ENCODE results near the gene STAMBPL1.
A peak's percentile ranks its signal among the peaks of the same experiment; 100 is the strongest.
"Not testable (repeated sequence)": the region's sequence is repeated elsewhere in the genome, so short reads cannot be mapped to it uniquely, and the experiment has no call there.

The STAMBPL1 gene

GRCh38 chr10:88857831-88858230, 22.2 kb upstream of the STAMBPL1 start:
- DNase-seq (ENCODE audit: low read depth): no peak

DNA sequence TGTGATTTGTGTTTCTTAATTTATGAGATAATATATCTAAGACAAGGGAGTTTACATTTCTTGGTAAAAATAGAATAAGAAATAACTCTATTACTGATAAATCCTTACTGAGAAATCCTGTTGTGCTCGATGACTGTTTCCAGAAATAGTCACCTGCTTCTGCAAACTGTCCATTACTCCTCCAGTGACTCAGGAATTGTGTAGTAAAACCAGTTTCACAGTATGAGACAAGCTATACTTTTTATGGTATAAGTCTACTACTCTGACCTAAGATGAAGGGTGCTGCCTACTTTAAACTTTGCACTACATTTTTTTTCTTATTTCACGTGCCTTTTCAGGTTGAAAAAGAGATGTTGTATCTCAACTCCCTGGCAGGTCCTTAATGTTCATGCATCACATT, 21.6 kb upstream of the STAMBPL1 start:
- DNase-seq (ENCODE audit: low read depth): no peak

DNA sequence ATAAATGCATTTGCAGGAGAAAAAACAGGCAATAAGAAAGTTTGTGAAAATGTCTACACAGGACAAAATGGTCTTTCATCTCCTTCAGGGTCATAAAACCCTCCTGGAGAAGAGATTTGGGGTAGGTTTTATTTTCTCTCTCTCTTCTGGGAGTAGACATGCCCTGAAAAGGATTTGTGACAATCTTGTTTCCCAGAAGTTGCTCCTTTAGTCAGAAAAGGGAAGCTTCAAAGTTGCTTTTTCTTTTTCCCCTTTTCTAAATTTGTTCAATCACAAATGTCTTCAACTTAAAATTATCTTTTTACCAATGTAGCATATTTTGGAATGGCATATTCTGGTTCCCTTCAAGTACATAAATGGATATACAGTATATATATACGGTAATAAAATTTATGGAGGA, 19.0 kb upstream of the STAMBPL1 start:
- no peak for DNase-seq (ENCODE audit: low read depth)

DNA sequence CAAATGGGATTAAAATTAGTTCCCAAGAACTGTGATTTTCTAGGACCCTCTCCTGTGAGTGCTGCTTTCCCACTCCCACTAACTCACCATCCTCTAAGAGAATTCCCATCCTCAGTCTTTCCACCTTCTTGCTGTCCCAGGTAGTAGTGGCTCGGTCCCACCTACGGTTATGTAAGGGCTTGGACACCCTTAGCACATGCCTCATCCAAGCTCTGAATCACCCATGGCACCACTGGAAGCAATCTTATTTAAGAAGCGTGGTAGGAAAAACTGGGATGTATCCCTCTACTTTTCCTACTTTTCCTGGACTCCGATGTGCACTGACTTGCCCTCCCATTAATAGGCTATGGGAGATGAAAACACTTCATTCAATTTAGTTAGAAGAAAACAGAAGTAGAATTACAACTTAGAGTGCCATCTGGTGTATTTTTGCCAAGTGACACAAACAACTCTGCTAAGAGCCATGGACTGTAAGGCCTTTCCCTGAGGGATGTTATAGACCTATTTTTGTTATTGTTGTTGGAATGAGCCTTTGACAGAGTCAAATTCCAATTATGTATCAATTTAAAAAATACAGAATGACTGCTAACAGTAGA, 14.7 kb upstream of the STAMBPL1 start:
- no peak for DNase-seq (ENCODE audit: low read depth)

DNA sequence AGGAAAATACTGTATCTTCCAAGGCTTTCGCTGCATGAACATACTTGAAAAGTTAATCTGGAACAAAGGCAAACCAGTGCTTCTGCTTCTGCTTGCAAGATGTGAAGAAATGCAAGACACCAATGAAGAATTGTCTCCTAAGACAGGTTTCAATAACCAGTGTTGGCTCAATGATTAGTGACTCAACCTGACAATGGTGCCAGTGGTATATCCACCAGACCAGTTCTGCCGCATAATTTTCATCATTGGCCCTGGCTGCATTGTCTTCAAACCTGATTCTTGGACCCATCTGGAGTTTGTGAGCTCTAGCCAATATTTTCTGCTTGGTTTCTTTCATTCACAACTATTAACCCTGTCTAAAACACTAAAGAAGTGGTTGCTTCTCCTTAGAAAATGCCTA, 13.6 kb upstream of the STAMBPL1 start:
- no peak for DNase-seq (ENCODE audit: low read depth)

GRCh38 chr10:88870089-88870488, 10.0 kb upstream of the STAMBPL1 start:
- no peak for DNase-seq (ENCODE audit: low read depth)

DNA sequence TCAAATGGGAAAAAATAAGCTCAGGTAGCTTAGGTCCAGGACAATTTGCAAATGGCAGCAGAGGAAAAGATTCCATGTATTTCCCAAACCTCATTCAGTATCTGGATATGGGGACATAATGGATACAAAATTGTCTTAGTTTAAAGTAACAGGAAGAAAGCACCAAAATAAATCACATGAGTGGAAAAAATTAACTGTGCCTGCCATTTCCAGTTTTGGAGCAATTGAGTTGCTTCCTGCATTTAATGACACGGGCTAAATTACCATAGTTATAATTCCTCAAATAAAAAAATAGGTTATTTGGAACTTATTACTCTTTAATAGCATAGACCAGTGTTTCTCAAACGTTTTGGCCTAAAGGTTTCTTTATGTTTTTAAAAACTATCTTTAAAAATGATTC, 6.3 kb upstream of the STAMBPL1 start:
- DNase-seq (ENCODE audit: low read depth): no peak

DNA sequence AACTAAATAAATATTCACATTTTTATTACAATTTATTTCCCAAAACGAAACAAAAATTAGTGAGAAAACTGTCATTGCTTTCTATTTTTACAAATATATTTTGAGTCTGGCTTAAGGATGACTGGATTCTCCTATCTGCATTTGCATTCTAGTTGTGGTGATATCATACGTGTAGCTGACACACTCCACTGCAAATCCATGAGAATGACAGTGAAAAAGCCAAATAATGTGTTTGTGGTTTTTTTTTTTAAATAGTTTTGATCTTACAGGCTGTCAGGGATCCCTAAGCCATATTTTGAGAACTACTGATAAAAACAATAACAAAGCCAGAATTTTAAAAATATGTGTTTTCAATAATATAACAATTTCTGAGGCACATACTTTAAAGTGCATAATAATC, 5.8 kb upstream of the STAMBPL1 start:
- DNase-seq (ENCODE audit: low read depth): no peak

GRCh38 chr10:88875081-88875480, 5.0 kb upstream of the STAMBPL1 start:
- DNase-seq (ENCODE audit: low read depth): no peak

GRCh38 chr10:88877298-88877697, 2.7 kb upstream of the STAMBPL1 start:
- DNase-seq (ENCODE audit: low read depth): no peak

DNA sequence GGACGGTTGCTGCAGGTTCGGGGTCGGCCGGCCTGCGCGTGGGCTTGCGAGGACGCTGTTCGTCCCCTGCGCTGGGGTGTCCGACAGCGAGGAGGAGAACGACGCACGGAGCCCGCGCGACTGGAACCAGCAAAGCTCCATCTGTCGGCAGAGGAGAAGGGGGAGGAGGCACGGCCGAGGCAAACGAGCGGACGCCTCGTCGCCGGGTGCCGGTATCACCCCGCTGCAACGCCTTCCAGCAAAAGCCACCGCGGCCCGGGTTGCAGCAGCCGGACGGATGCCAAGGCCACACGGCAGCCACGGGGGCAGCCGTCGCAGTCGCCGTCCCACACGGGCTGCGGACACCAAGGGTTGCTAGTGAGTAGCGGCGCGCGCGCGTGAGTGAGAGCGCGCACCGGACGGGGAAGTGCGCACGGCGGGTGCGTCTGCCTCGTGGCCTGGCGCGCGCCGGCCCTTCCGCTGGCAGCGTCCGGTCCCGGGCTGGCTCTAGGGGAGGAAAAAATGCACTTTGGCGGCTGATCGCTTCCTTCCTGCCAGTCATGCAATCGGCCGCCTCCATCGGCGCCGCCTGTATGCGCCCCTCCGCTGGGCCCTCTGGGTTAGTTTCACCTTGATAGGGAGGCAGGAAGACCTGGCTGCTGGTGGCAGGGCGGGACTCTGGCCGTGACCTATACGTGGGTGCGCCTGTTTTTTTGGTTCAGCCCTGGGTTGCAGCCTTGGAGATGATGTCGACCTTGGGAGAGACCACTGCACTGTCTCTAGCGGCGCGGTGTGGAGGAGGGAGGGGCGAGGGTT, 434 bp downstream of the STAMBPL1 start:
- DNase-seq (ENCODE audit: low read depth): peak; percentile 52

GRCh38 chr10:88881320-88881719, 1.3 kb downstream of the STAMBPL1 start:
- no peak for DNase-seq (ENCODE audit: low read depth)

DNA sequence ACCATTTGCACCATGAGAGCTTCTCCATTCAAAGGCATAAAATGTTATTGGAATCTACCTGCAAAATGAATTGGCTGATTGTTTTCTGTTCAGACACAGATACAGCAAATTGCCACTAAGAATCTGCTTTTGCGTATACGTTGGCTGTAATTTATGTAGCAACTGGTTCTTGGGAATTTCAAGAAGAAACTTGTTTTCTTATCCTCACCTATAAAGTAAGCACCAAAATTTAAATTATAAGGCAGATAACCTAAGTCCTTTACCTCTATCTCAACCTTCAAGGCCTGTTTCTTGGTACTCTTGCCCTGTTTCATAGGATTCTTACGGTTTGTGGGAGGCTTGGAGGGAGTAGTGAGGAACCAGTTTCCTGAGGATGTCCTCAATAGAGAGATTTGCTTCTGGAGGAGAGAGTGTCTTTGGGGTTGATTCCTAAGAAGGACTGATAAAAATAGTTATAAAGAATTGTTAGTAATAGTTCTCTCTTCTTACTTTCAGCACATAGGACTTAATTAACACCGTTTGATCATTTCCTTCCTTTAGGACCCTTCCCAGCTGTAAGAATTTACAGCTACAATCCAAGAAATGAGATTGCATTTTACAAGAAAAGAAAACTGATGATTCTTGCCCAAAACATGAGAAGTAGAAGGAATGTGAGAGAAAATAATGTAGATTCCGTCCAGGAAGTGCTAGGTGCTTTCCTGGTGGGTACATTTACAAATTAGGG, 2.0 kb downstream of the STAMBPL1 start:
- DNase-seq (ENCODE audit: low read depth): no peak

- not testable (repeated sequence) for DNase-seq (ENCODE audit: low read depth)
Measured at GRCh38 chr10:88882646-88883447, 2.8 kb downstream of the STAMBPL1 start.

- no peak for DNase-seq (ENCODE audit: low read depth)
Measured at GRCh38 chr10:88883448-88883809, 3.4 kb downstream of the STAMBPL1 start.

GRCh38 chr10:88886557-88886956, 6.5 kb downstream of the STAMBPL1 start:
- DNase-seq (ENCODE audit: low read depth): no peak

- no peak for DNase-seq (ENCODE audit: low read depth)
Measured at GRCh38 chr10:88888810-88889445, 8.9 kb downstream of the STAMBPL1 start.

- no peak for DNase-seq (ENCODE audit: low read depth)
Measured at GRCh38 chr10:88889559-88890337, 9.7 kb downstream of the STAMBPL1 start.

- DNase-seq (ENCODE audit: low read depth): no peak
Measured at GRCh38 chr10:88890681-88891381, 10.8 kb downstream of the STAMBPL1 start.

- DNase-seq (ENCODE audit: low read depth): no peak
Measured at GRCh38 chr10:88892222-88892967, 12.3 kb downstream of the STAMBPL1 start.
